DOHH2 (cell line): ENCODE data around the gene APOL2.
"Not testable (repeated sequence)": the region's sequence is repeated elsewhere in the genome, so short reads cannot be mapped to it uniquely, and the experiment has no call there.

Source experiments
- H3F3A ChIP-seq: fragments of 200-600 bp; sonication (generic), shearing (Covaris generic); 2 replicates; pipeline ENCODE4 v1.6.0; 2016; ENCODE audit warnings: antibody characterized with exemption, mild to moderate bottlenecking; ENCODE audit not compliant: control insufficient read depth, insufficient read depth
- H3K27ac ChIP-seq: fragments of 200-600 bp; sonication (generic); 2 replicates; pipeline ENCODE4 v1.5.1; 2014; ENCODE audit warnings: low read depth, mild to moderate bottlenecking, low read length, moderate library complexity
- H3K27me3 ChIP-seq: fragments of 200-600 bp; sonication (generic); 2 replicates; pipeline ENCODE4 v1.6.1; 2014; ENCODE audit warnings: mild to moderate bottlenecking, low read length, mixed read lengths; ENCODE audit not compliant: control insufficient read depth
- H3K36me3 ChIP-seq: fragments of 200-600 bp; sonication (generic); 2 replicates; pipeline ENCODE4 v1.6.1; 2014; ENCODE audit warnings: mild to moderate bottlenecking, low read length, moderate library complexity, mixed read lengths; ENCODE audit not compliant: control insufficient read depth
- H3K4me1 ChIP-seq: fragments of 200-600 bp; sonication (generic); 2 replicates; pipeline ENCODE4 v1.6.1; 2014; ENCODE audit warnings: mild to moderate bottlenecking, low read length, mixed read lengths; ENCODE audit not compliant: control insufficient read depth
- H3K4me2 ChIP-seq: fragments of 200-600 bp; sonication (generic); 2 replicates; pipeline ENCODE4 v1.6.0; 2014; ENCODE audit warnings: mild to moderate bottlenecking, low read length, moderate library complexity
- H3K4me3 ChIP-seq: fragments of 200-600 bp; sonication (generic); 2 replicates; pipeline ENCODE4 v1.5.1; 2014; ENCODE audit warnings: mild to moderate bottlenecking, low read length, mixed read lengths
- H3K79me2 ChIP-seq: fragments of 200-600 bp; sonication (generic); 2 replicates; pipeline ENCODE4 v1.6.1; 2014; ENCODE audit warnings: mild to moderate bottlenecking, low read length, mixed read lengths; ENCODE audit not compliant: control insufficient read depth
- H3K9me2 ChIP-seq: fragments of 200-600 bp; sonication (generic); replicated peaks from 2 replicates; pipeline ENCODE4 v1.6.1; 2014; ENCODE audit warnings: mild to moderate bottlenecking, low read length, mixed read lengths; ENCODE audit not compliant: control insufficient read depth
- H3K9me3 ChIP-seq: fragments of 200-600 bp; sonication (generic); 2 replicates; pipeline ENCODE4 v1.6.1; 2014; ENCODE audit warnings: antibody characterized with exemption, low read length, mixed read lengths; ENCODE audit not compliant: control insufficient read depth, insufficient read depth
- H4K20me1 ChIP-seq: fragments of 200-600 bp; sonication (generic); 2 replicates; pipeline ENCODE4 v1.6.0; 2014; ENCODE audit warnings: low read depth, mild to moderate bottlenecking, antibody characterized with exemption, low read length, moderate library complexity; ENCODE audit not compliant: control insufficient read depth, insufficient read depth
- CTCF ChIP-seq: fragments of 200-600 bp; sonication (generic); IDR thresholded peaks from one replicate; pipeline ENCODE4 v1.5.1; 2014; ENCODE audit warnings: antibody characterized with exemption, mild to moderate bottlenecking, low read depth, low read length; ENCODE audit not compliant: poor library complexity, severe bottlenecking
- EZH2phosphoT487 ChIP-seq: fragments of 200-600 bp; sonication (generic); IDR thresholded peaks from 2 replicates; pipeline ENCODE4 v1.6.1; 2017; ENCODE audit warnings: borderline replicate concordance, mild to moderate bottlenecking, antibody characterized with exemption, low read length, moderate library complexity, mixed read lengths

APOL2 gene

DNA sequence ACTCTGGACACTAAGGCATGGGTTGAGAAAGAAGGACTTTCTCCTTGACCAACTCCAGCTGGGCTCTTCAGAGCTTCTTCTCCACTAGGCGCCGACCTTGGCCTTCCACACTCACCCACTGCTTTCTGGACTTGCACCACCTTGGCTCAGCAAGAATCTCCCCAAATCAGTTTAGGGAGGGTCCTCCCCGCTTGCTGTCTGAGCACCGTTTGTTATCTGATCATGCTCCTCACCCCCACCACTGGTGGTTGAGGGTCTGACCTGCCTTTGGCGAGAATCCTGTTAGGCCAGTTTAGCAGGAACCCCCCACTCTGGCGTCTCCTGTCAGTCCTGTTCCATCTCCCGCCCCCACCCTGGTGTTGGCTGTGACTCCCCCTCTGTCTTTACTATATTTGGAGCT is 10.4 kb downstream of the APOL2 start:
- Histone ChIP-seq H3K27ac (no peak overlapping the region), H3K4me2 (no peak overlapping the region), H4K20me1 (no peaks in the 10 kb centered on the region), H3K36me3 (no peaks in the 10 kb centered on the region), H3K9me3 (no peaks in the 10 kb centered on the region), H3K4me1 (no peaks in the 10 kb centered on the region), H3F3A (no peaks in the 10 kb centered on the region), H3K27me3 (no peaks in the 10 kb centered on the region), H3K4me3 (no peak overlapping the region), H3K9me2 (no peaks in the 10 kb centered on the region), H3K79me2 (no peaks in the 10 kb centered on the region)
- TF ChIP-seq EZH2phosphoT487 (no peak), CTCF (no peak)

GRCh38 chr22:36228369-36228768 is 11.0 kb downstream of the APOL2 start:
- not testable (repeated sequence) for H3K9me2 ChIP-seq, H3K9me3 ChIP-seq, H4K20me1 ChIP-seq, H3K79me2 ChIP-seq, H3K36me3 ChIP-seq, H3K27me3 ChIP-seq, H3K4me2 ChIP-seq, H3K4me3 ChIP-seq, H3F3A ChIP-seq, H3K4me1 ChIP-seq, H3K27ac ChIP-seq

- Histone ChIP-seq H3K36me3 (no peaks in the 10 kb centered on the region), H3K4me2 (no peak overlapping the region)
These were observed 11.5 kb downstream of the APOL2 start for GRCh38 chr22:36227806-36228205.

GRCh38 chr22:36227396-36227795 is 11.9 kb downstream of the APOL2 start:
- Histone ChIP-seq H3K4me1 (no peaks in the 10 kb centered on the region), H3K27ac (no peak overlapping the region), H3K4me3 (no peak overlapping the region), H3K27me3 (0 out of 2 replicates have a peak, but pooled peaks cover 2% of the 10 kb centered on the region), H4K20me1 (no peaks in the 10 kb centered on the region), H3K36me3 (no peaks in the 10 kb centered on the region), H3K9me2 (no peaks in the 10 kb centered on the region), H3F3A (no peaks in the 10 kb centered on the region), H3K9me3 (no peaks in the 10 kb centered on the region), H3K79me2 (no peaks in the 10 kb centered on the region), H3K4me2 (no peak overlapping the region)
- no peak for TF ChIP-seq EZH2phosphoT487
- no peak for TF ChIP-seq CTCF

More at GRCh38 chr22:36227806-36228205, 11.5 kb downstream of the APOL2 start:
- no peaks in the 10 kb centered on the region for H3F3A ChIP-seq
- no peaks in the 10 kb centered on the region for H3K9me3 ChIP-seq
- no peaks in the 10 kb centered on the region for H3K27me3 ChIP-seq
- H3K4me3 ChIP-seq = no peak overlapping the region
- TF ChIP-seq CTCF (no peak), EZH2phosphoT487 (no peak)
- H4K20me1 ChIP-seq = no peaks in the 10 kb centered on the region
- H3K79me2 ChIP-seq = no peaks in the 10 kb centered on the region
- H3K9me2 ChIP-seq = no peaks in the 10 kb centered on the region
- no peak overlapping the region for H3K27ac ChIP-seq
- no peaks in the 10 kb centered on the region for H3K4me1 ChIP-seq
